Upper lobe of left lung (tissue), 4 donors: ENCODE results near the gene ATXN1.

Source experiments
- EP300 ChIP-seq, 4 donors: sonication (generic); formaldehyde crosslinking; IDR thresholded peaks; one replicate each; pipeline ENCODE4 v1.5.1; 2017; ENCODE audit warnings: antibody characterized with exemption in 4 of 4, control low read depth in 2 of 4
- POLR2A ChIP-seq, 4 donors: fragments of 450-650 bp; IDR thresholded peaks; one replicate each; pipeline ENCODE4 v1.5.1; 2016 to 2017; ENCODE audit warnings: antibody characterized with exemption in 4 of 4, mild to moderate bottlenecking in 2 of 4
- POLR2AphosphoS5 ChIP-seq, 2 donors: sonication (generic); formaldehyde crosslinking; IDR thresholded peaks; one replicate each; pipeline ENCODE4 v1.5.1; 2017; ENCODE audit warnings: antibody characterized with exemption in 2 of 2
- TF ChIP-seq, protein P1 (sequence below), 6 experiments: fragments of 450-650 bp in 4 of 6; fragments of 200-600 bp in 2 of 6; sonication (generic) in 2 of 6; IDR thresholded peaks; one replicate each; pipeline ENCODE4 v1.5.1; 2016 to 2019; ENCODE audit warnings: antibody characterized with exemption in 6 of 6

DNA sequence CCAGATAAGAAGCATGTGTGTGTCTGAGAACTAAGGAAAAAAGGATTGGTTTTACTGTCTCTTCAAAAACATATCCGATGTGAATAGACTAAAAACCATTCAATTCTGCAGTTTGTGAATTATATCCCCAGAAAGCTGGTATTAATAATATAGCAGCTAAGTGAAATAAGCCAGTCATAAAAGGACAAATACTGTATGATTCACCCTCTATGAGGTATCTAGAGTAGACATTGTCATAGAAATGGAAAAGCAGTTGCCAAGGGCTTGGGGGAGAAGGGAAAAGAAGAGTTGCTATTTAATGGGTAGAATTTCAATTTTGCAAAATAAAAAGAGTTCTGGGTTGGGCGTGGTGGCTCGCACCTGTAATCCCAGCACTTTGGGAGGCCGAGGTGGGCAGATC is 137.5 kb downstream of the ATXN1 start:
- TF ChIP-seq, protein P1, sequence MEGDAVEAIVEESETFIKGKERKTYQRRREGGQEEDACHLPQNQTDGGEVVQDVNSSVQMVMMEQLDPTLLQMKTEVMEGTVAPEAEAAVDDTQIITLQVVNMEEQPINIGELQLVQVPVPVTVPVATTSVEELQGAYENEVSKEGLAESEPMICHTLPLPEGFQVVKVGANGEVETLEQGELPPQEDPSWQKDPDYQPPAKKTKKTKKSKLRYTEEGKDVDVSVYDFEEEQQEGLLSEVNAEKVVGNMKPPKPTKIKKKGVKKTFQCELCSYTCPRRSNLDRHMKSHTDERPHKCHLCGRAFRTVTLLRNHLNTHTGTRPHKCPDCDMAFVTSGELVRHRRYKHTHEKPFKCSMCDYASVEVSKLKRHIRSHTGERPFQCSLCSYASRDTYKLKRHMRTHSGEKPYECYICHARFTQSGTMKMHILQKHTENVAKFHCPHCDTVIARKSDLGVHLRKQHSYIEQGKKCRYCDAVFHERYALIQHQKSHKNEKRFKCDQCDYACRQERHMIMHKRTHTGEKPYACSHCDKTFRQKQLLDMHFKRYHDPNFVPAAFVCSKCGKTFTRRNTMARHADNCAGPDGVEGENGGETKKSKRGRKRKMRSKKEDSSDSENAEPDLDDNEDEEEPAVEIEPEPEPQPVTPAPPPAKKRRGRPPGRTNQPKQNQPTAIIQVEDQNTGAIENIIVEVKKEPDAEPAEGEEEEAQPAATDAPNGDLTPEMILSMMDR (IDR thresholded peaks at IDR 0.05) = no peak
- no peak for TF ChIP-seq POLR2A (IDR thresholded peaks at IDR 0.05)
- TF ChIP-seq EP300 (IDR thresholded peaks at IDR 0.05) = no peak
- TF ChIP-seq POLR2AphosphoS5 (IDR thresholded peaks at IDR 0.05) = no peak
